CD4-positive, alpha-beta T cell treated with Interleukin-17A for 1 hour (primary cell): Measurements from ENCODE around the gene CD164.

Experiments used
- DNase-seq: peaks from one replicate; pipeline ENCODE4 v3.0.0-alpha.2; 2020

Gene CD164

GRCh38 chr6:109381747-109382575 lies at the start of gene CD164:
CD164 (minus strand) TSS chr6:109382467; CDS start chr6:109382378, 89 bp downstream.
- peak; percentile 85 for DNase-seq

GRCh38 chr6:109429496-109429895 lies 47.2 kb upstream of the CD164 start:
- no peak for DNase-seq

- DNase-seq: no peak
These were observed 46.7 kb upstream of the CD164 start for GRCh38 chr6:109428889-109429477.

GRCh38 chr6:109424946-109425345 lies 42.7 kb upstream of the CD164 start:
- no peak for DNase-seq

- no peak for DNase-seq
These were observed 38.9 kb upstream of the CD164 start for GRCh38 chr6:109421184-109421583.

GRCh38 chr6:109420751-109421150 lies 38.5 kb upstream of the CD164 start:
- DNase-seq: no peak

GRCh38 chr6:109417646-109418045 lies 35.4 kb upstream of the CD164 start:
- no peak for DNase-seq

- no peak for DNase-seq
These were observed 28.8 kb upstream of the CD164 start for GRCh38 chr6:109411034-109411433.

- DNase-seq: no peak
These were observed 23.9 kb upstream of the CD164 start for GRCh38 chr6:109406196-109406595.

- DNase-seq: no peak
These were observed 14.8 kb upstream of the CD164 start for GRCh38 chr6:109397020-109397419.

- DNase-seq: no peak
These were observed 13.9 kb upstream of the CD164 start for GRCh38 chr6:109396046-109396718.

- no peak for DNase-seq
These were observed 11.6 kb upstream of the CD164 start for GRCh38 chr6:109393886-109394281.

GRCh38 chr6:109393157-109393885 lies 11.1 kb upstream of the CD164 start:
- no peak for DNase-seq

GRCh38 chr6:109389650-109390274 lies 7.5 kb upstream of the CD164 start:
- DNase-seq: no peak

- DNase-seq: no peak
These were observed 6.0 kb upstream of the CD164 start for GRCh38 chr6:109388265-109388664.

- DNase-seq: no peak
These were observed 1.2 kb upstream of the CD164 start for GRCh38 chr6:109383438-109383940.

GRCh38 chr6:109382576-109383437 lies 540 bp upstream of the CD164 start:
- DNase-seq: peak; percentile 94

- peak; percentile 33 for DNase-seq
These were observed 1.1 kb downstream of the CD164 start for GRCh38 chr6:109381061-109381746.

- no peak for DNase-seq
These were observed 2.6 kb downstream of the CD164 start for GRCh38 chr6:109379711-109380110.

- DNase-seq: no peak
These were observed 4.5 kb downstream of the CD164 start for GRCh38 chr6:109377717-109378116.
